ENCODE measurements around the gene PPP2R2C.

PPP2R2C gene

GRCh38 chr4:6298852-6299251 is 173.6 kb downstream of the PPP2R2C start:
- no peak overlapping the region for H3K27ac ChIP-seq
- DNase-seq (ENCODE audit: low read depth, low spot score) = no peak

GRCh38 chr4:6298035-6298434 is 174.4 kb downstream of the PPP2R2C start:
- no peak for DNase-seq (ENCODE audit: low read depth, low spot score)
- no peak overlapping the region for H3K27ac ChIP-seq

- no peak for DNase-seq (ENCODE audit: low read depth, low spot score)
- H3K27ac ChIP-seq = no peak overlapping the region
Measured at GRCh38 chr4:6297266-6297815, 175.1 kb downstream of the PPP2R2C start.

GRCh38 chr4:6296026-6296425 is 176.4 kb downstream of the PPP2R2C start:
- H3K27ac ChIP-seq = no peak overlapping the region
- DNase-seq (ENCODE audit: low read depth, low spot score) = no peak

GRCh38 chr4:6295495-6295894 is 176.9 kb downstream of the PPP2R2C start:
- H3K27ac ChIP-seq = no peak overlapping the region
- no peak for DNase-seq (ENCODE audit: low read depth, low spot score)

GRCh38 chr4:6294705-6295421 is 177.6 kb downstream of the PPP2R2C start:
- H3K27ac ChIP-seq = no peak overlapping the region
- DNase-seq (ENCODE audit: low read depth, low spot score) = no peak

GRCh38 chr4:6293661-6294060 is 178.8 kb downstream of the PPP2R2C start:
- H3K27ac ChIP-seq = no peak overlapping the region
- no peak for DNase-seq (ENCODE audit: low read depth, low spot score)

GRCh38 chr4:6293097-6293445 is 179.3 kb downstream of the PPP2R2C start:
- DNase-seq (ENCODE audit: low read depth, low spot score) = no peak
- H3K27ac ChIP-seq = no peak overlapping the region

GRCh38 chr4:6292376-6293096 is 179.9 kb downstream of the PPP2R2C start:
- DNase-seq (ENCODE audit: low read depth, low spot score) = no peak

GRCh38 chr4:6291784-6292297 is 180.6 kb downstream of the PPP2R2C start:
- DNase-seq (ENCODE audit: low read depth, low spot score) = no peak
- no peak overlapping the region for H3K27ac ChIP-seq

More at GRCh38 chr4:6292376-6293096, 179.9 kb downstream of the PPP2R2C start:
- H3K27ac ChIP-seq = no peak overlapping the region

- H3K27ac ChIP-seq = no peak overlapping the region
- no peak for DNase-seq (ENCODE audit: low read depth, low spot score)
Measured at GRCh38 chr4:6290769-6291547, 181.5 kb downstream of the PPP2R2C start.

- no peak overlapping the region for H3K27ac ChIP-seq
- no peak for DNase-seq (ENCODE audit: low read depth, low spot score)
Measured at GRCh38 chr4:6290256-6290655, 182.2 kb downstream of the PPP2R2C start.

GRCh38 chr4:6288871-6289270 is 183.5 kb downstream of the PPP2R2C start:
- no peak overlapping the region for H3K27ac ChIP-seq
- DNase-seq (ENCODE audit: low read depth, low spot score) = no peak

GRCh38 chr4:6288342-6288741 is 184.1 kb downstream of the PPP2R2C start:
- DNase-seq (ENCODE audit: low read depth, low spot score) = no peak
- no peak overlapping the region for H3K27ac ChIP-seq

- H3K27ac ChIP-seq = no peak overlapping the region
- no peak for DNase-seq (ENCODE audit: low read depth, low spot score)
Measured at GRCh38 chr4:6287017-6287788, 185.2 kb downstream of the PPP2R2C start.

GRCh38 chr4:6283282-6283681 is 189.1 kb downstream of the PPP2R2C start:
- no peak overlapping the region for H3K27ac ChIP-seq

GRCh38 chr4:6282314-6282771 is 190.1 kb downstream of the PPP2R2C start:
- no peak overlapping the region for H3K27ac ChIP-seq
- DNase-seq (ENCODE audit: low read depth, low spot score) = no peak

More at GRCh38 chr4:6283282-6283681, 189.1 kb downstream of the PPP2R2C start:
- no peak for DNase-seq (ENCODE audit: low read depth, low spot score)

- no peak for DNase-seq (ENCODE audit: low read depth, low spot score)
- H3K27ac ChIP-seq = no peak overlapping the region
Measured at GRCh38 chr4:6281436-6282313, 190.7 kb downstream of the PPP2R2C start.

Data from epithelial cell of prostate (primary cell).